Activated CD8-positive, alpha-beta memory T cell treated with anti-CD3 and anti-CD28 coated beads for 4 hours (primary cell): ENCODE data around the gene MYL12A.
"Not testable (repeated sequence)": the region's sequence is repeated elsewhere in the genome, so short reads cannot be mapped to it uniquely, and the experiment has no call there.

Experiments used
- DNase-seq, 2 donors: peaks; one replicate each; pipeline ENCODE4 v3.0.0-alpha.2; 2020; ENCODE audit warnings: low read depth in 2 of 2

The MYL12A gene

GRCh38 chr18:3247240-3248061 is at the start of gene MYL12A:
Gene MYL12A (plus strand): TSS chr18:3247801. CDS start chr18:3253248, 5,447 bp downstream.
- DNase-seq, result peak; percentile 83 to 84

DNA sequence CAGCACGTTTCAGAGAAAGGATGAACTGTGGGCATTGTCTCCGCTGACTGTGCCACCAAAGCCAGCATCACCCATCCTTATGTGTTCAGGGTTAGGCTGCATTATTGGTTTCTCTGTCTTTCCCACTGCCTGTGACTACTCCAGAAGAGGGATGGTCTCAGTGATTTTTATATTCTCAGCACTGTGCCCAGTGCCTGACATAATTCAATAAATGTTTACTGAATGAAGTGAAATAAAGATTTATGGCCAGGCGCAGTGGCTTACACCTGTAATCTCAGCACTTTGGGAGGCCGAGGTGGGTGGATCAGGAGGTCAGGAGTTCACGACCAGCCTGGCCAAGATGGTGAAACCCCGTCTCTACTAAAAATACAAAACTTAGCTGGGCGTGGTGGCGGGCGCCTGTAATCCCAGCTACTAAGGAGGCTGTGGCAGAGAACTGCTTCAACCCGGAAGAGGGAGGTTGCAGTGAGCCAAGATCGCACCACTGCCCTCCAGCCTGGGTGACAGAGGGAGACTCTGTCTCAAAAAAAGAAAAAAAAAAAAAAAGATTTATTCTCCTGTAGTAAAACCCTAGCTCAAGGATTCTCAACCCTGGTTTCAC is 49.2 kb upstream of the MYL12A start:
- DNase-seq, result not testable (repeated sequence)

GRCh38 chr18:3199942-3200645 is 47.5 kb upstream of the MYL12A start:
- no peak for DNase-seq

DNA sequence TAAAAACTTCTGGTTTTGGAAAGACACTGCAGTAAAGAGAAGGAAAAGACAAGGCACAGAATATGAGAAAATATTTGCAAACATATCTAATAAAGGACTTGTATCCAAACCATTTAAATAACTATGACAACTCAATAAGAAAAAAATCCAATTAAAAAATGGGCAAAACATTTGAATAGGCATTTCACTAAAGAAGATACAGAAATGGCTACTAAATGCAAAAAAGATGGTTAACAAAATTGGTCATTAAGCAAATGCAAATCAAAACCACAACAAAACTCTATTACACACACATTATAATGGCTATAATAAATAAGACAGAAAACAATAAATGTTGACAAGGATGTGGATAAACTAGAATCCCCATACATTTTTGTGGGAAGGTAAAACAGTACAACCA is 42.4 kb upstream of the MYL12A start:
- DNase-seq, result no peak

GRCh38 chr18:3207565-3207964 is 40.0 kb upstream of the MYL12A start:
- no peak for DNase-seq

DNA sequence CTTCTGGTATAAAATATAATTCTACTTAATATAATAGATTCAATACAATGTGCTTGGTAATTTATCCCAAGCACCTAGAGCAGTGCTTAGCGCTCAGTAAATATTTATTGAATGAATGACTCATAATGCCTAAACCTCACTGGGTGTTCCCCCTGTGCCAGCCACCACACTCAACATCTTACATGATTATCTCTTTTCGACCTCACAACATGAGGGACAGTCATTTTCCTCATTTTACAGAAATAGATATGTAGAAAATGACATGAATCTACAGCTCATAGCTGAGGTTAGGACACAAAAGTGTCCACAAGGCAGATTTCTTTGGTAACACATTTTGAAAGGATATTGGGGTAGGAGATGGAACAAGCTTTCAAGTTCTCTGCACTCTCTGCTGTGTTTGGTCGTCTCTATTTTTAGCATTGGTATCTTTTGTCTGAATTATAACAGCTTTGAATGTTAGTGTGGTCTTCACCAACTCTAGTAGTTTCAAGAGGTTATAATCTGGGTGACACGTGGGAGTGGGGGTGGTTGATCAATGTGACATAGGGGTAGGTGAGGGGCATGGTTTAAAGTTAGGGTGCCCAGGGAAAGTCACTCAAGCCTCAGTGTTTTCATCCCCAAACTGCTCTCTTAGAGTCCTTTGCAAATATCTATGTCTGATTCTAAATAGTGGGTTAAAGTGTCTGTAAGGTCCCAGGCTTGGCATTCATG is 37.6 kb upstream of the MYL12A start:
- DNase-seq, result no peak

DNA sequence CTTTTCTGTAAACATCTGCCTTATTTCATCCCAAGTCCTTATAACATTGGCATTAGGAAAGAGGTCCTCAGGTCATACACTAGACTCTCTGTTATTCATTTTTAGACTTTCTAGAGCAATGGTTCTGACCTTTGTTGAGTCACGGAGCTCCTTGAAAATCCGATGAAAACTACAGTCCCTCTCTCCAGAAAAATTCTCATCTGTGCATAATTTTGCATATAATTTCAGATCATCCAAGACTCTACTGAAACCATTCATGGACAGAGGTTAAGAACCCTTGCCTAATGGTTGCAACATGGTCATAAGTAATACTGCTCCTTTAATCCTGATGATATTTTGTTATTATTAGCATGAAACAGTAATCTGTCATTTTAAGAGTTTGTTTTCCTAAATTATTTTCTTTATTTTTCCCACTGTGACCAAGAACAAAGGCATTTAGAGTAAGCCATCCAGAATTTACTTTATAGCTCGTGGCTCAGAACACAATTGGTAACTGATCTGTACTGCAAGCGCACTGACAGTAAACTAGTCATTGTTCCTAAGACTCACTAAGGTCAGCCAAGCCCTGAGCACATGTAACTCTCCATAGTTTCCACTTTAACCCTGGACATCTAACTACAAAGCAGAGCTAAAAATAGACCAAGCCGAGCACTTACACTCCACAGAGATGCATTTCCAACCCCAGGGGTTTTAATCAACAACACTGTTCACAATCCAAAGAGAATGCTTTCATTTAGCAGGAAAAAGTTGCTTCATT is 36.2 kb upstream of the MYL12A start:
- DNase-seq, result no peak

- DNase-seq, result no peak
Measured at GRCh38 chr18:3212657-3213056, 34.9 kb upstream of the MYL12A start.

DNA sequence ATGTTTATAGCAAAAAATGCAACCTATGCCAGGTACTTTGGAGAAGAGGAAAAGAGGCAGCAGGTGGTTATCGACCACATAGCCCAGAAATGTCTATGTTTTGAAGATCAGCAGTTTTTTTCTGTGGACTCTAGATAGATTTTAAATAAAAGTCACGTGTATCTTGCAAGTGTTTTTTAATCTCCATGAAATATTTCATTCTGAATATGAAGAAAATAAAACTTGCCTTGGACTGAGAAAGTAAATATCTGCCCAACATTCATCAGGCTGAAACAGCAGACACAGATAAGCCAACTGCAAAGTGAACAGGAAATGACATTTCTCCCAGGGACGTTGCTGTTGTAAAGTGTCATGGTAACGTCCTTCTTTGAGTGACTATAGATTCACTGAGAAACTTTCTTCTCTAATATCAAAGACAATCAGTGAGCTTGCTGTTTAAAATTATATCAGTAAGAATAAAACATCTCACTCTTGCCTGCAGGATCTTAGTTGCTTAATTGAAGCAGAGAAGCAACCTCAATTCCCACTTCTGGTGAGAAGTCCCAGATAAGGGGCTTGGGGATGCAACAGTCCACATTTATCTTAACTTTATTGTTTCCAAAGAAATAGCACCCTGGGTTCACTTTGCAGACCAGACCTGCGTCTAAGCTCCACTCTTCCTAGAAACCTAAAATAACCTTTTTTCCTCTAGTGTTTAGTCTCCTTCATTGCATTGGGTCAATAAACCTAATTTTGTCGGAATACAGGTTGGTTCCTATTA is 34.1 kb upstream of the MYL12A start:
- DNase-seq, result no peak

DNA sequence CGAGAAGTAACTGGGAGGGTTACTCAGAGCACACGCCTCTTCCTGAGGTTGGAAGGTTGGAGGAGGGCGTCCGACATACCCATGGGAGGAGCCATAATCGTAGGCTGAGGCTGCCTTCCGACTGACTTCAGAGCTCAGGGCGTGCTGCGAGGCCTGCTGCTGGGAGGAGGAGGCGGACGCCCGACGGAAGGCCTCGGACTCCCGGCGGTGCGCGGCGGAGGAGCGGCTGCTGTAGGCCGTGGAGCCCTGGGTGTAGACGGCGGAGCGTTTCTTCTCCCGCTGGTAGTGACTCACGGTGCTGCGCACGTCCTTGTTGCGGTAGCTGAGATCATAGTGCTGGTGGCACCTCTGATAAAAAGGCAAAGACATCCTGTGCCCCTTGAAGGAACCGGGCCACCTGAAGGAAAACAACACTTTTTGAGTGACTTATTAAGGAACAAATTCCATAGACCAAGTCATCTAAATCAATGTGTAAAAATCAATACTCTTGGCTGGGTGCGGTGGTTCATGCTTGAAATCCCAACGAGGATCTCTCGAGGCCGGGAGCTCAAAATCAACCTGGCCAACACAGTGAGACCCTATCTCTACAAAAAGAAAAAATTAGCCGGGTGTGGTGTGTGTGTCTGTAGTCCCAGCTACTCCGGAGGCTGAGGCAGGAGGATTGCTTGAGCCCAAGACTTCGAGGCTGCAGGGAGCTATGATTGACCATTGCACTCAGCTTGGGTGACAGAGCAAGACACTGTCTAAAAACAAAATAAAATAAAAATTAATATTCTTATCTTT is 32.6 kb upstream of the MYL12A start:
- no peak for DNase-seq

GRCh38 chr18:3216987-3217386 is 30.6 kb upstream of the MYL12A start:
- no peak for DNase-seq

GRCh38 chr18:3217948-3218647 is 29.5 kb upstream of the MYL12A start:
- DNase-seq, result no peak

- DNase-seq, result no peak
Measured at GRCh38 chr18:3218819-3219218, 28.8 kb upstream of the MYL12A start.

DNA sequence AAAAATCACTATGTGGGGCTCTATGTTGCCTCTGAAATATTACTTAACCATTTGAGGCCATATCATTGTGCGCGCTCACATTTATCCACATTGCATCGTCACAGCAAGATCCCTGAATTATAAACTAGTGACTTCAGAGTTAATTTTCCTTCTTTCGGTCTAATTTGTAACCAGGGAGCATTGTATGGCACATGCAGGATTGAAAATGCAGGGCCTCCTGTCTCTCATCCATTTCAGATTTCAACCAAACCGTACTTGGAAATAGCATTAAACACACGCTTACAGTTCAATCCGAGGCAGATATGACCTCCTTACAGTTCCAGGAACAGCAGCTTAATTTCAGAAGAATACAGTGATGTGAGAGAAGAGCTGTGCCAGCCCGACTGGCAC is 28.4 kb upstream of the MYL12A start:
- DNase-seq, result no peak

- DNase-seq, result no peak
Measured at GRCh38 chr18:3219631-3220335, 27.8 kb upstream of the MYL12A start, which contains the start of gene MYOM1. Gene MYOM1 (minus strand): TSS chr18:3219968. CDS start chr18:3215223, 4,745 bp downstream.

DNA sequence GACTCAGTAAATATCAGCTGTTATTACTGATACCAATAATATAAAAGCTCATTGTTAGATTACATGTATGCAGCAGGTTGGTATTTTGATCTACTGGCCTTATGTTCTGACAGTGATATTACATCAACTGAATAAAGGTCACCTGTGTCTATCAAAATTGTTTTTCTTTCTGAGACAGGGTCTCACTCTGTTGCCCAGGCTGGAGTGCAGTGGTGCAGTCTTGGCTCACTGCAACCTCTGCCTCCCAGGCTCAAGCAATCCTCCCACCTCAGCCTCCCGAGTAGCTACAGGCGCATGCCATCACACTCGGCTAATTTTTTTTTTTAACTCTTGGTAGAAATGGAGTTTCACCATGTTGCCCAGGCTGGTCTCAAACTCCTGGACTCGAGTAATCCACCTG is 26.7 kb upstream of the MYL12A start:
- not testable (repeated sequence) for DNase-seq

- no peak for DNase-seq
Measured at GRCh38 chr18:3221496-3221895, 26.1 kb upstream of the MYL12A start.

DNA sequence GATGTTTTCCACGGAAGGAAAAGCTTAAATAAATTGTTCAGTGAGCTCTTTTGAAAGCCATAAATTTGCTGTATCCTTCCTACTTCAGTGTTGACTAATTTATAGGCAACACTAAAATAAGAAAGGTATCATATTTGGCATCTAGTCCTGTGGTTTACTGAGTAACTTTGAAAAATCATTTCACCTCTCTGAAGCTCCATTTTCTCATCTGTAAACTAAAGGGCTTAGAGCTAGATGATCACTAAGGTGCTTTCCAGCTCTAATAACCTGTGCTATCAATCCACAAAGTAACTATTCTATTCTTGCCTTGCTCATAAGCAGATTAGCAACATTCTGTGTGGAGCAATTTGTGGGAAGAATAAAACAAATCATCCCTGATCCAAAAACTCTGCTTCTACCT is 24.2 kb upstream of the MYL12A start:
- DNase-seq, result no peak
